GM06990 (cell line): ENCODE data around the gene TTC7B.

ENCODE experiments used
- DNase-seq: peaks from one replicate; pipeline ENCODE4 v3.0.0-alpha.2; 2011; ENCODE audit not compliant: insufficient read length; ENCODE audit errors: extremely low read depth
- H3K27me3 ChIP-seq: replicated peaks from 2 replicates; pipeline ENCODE4 v1.6.0; 2011; ENCODE audit warnings: low read length; ENCODE audit not compliant: control insufficient read depth, insufficient read depth
- H3K36me3 ChIP-seq: 2 replicates; pipeline ENCODE4 v1.5.1; 2011; ENCODE audit warnings: low read length; ENCODE audit not compliant: control insufficient read depth, insufficient read depth
- H3K4me3 ChIP-seq: replicated peaks from 2 replicates; pipeline ENCODE4 v1.5.1; 2011; ENCODE audit warnings: low read depth, mild to moderate bottlenecking, control low read depth, low read length
- CTCF ChIP-seq: IDR thresholded peaks from 2 replicates; pipeline ENCODE4 v1.5.1; 2011; ENCODE audit warnings: low read length, control low read depth, mild to moderate bottlenecking, inconsistent platforms; ENCODE audit not compliant: insufficient read depth, poor library complexity, severe bottlenecking

Gene TTC7B

GRCh38 chr14:90534091-90534837 lies 282.0 kb downstream of the TTC7B start:
- H3K4me3 ChIP-seq = no peak overlapping the region

DNA sequence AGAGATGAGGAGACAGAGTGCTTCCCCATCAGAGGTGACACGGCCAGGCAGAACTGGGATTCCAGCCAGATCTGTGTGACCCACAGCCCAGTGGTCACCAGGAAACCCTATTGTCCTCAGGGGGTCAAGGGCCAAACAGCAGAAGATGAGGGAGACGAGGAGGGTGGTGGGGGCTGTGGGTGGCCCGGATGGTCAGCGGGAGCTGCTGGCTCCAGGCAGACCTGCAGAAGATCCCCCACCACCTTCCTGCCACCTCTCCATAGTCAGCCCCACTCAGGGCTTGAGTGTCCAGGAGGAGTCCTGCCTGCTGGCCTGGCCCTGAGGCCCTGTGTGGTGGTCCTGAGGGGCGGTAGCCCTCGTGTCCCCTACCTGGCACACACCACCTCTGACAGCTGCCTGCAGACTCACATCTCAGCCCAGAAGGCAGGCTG lies 282.6 kb downstream of the TTC7B start:
- no peaks in the 10 kb centered on the region; the same call in 1 of the 2 replicates for H3K27me3 ChIP-seq
- H3K36me3 ChIP-seq = no peaks in the 10 kb centered on the region
- DNase-seq = no peak
- no peak overlapping the region for H3K4me3 ChIP-seq
- TF ChIP-seq CTCF = no peak

More at GRCh38 chr14:90534091-90534837, 282.0 kb downstream of the TTC7B start:
- H3K27me3 ChIP-seq = no peaks in the 10 kb centered on the region; the same call in 1 of the 2 replicates
- no peaks in the 10 kb centered on the region for H3K36me3 ChIP-seq
- no peak for DNase-seq
- TF ChIP-seq CTCF = no peak

GRCh38 chr14:90532826-90533525 lies 283.3 kb downstream of the TTC7B start:
- Histone ChIP-seq H3K4me3 (no peak overlapping the region), H3K36me3 (no peaks in the 10 kb centered on the region), H3K27me3 (no peaks in the 10 kb centered on the region; the same call in 1 of the 2 replicates)
- TF ChIP-seq CTCF = no peak
- no peak for DNase-seq

DNA sequence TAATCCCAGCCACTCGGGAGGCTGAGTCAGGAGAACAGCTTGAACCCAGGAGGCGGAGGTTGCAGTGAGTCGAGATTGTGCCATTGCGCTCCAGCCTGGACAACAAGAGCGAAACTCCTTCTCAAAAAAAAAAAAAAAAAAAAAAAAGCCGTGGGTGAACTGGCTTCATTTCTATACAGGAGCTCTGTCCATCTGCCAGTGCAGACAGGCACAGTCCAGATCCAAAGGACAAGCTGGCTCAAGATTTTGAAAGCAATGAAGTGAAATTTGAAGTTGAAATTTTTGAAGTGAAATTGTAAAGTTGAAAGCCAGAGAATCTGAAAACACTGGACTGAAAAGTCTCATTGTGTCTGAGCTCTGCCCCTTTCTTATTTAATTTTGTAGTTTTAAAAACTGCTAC lies 284.7 kb downstream of the TTC7B start:
- no peaks in the 10 kb centered on the region; the same call in 1 of the 2 replicates for H3K27me3 ChIP-seq
- no peaks in the 10 kb centered on the region for H3K36me3 ChIP-seq
- DNase-seq = no peak
- no peak for TF ChIP-seq CTCF
- no peak overlapping the region for H3K4me3 ChIP-seq

GRCh38 chr14:90530523-90530922 lies 285.7 kb downstream of the TTC7B start:
- DNase-seq = no peak
- H3K36me3 ChIP-seq = no peaks in the 10 kb centered on the region
- TF ChIP-seq CTCF = no peak
- no peak overlapping the region for H3K4me3 ChIP-seq
- no peaks in the 10 kb centered on the region; the same call in 1 of the 2 replicates for H3K27me3 ChIP-seq
